ENCODE data around the gene DLG2.

DLG2 gene

DNA sequence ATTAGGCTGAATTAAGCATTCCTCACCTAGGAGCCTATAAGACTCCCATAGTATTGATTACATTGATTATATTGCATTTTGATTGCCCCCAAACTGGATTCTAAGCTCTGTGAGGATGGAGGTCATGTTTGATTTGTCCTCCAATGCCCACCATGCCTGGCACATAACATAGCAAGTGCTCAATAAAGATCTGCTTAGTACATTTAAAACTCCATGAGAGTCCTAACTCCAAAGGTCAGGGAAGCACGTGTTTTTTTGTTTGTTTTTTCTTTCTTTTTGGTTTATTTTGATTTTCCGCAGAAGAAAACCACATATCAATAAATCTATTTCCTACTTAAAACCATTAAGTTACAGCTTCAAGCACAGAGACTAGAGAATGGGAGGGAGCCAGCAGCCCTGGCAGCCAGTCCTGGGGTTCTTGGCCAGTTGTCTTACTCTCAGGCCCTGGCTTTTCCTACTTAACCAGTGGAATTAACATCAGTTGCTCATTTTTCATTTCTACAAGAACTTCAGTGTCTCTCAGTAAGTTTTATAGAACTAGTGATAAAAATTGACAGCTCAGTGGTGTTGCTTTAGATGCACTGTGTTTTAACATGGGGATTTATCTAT lies 1911.1 kb downstream of the DLG2 start:
- no peak for DNase-seq (ENCODE audit: low read depth)

DNA sequence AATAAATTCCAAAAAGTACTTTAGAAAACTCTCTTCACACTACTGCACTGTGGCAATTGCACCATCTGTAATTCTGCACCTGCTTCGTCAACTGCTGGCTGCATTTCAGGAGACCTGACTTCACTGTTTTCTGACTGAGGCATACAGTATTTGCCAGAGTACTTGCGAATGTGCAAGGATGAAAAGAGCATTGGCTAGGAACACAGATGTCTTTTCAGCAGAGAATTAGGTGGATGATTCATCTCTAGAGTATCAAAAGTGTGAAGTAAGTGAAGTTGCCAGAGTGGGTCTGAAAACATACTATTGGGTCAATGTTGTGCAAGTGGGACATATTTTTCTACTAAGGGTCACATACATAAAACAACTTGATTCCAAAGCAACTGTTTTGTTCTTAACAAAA lies 1913.4 kb downstream of the DLG2 start:
- DNase-seq (ENCODE audit: low read depth), result no peak

DNA sequence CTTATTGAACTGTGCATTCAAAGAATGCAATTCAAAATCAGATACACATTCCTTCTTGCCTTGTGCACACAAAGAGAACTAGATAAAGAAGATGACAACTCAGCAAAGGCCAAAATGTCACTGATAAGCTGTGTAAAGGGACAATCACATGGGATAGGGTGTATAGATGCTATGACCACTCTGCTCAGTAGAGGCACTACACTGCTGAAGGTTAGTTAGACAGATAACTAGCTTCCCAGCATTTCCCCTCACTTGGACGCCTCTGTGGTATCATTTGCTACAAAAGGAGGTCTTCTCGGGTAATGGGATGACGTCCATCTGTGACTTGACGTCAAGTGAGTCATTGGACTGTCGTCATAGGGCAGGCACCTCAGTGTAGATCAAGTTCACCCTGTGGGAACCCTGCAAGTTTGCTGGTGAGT lies 1916.0 kb downstream of the DLG2 start:
- no peak for DNase-seq (ENCODE audit: low read depth)

DNA sequence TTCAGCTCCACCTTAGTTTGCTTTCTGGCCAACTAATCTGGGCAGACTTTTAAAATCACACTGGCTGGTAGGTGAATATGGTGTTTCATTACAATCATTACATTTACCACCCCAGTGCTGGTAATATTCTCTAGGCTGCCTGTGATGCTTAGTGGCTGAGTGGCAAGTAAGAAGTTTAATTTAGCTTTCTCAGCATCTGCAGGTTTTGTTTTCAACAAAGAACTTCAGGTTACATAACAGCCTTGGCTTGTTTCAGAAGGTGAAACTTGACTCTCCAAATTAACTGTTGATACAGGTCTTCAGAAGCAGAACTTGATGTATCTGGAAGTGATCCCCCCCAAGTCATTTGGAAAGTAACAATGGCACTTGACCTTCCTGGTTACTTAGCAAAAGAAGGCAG lies 1917.7 kb downstream of the DLG2 start:
- DNase-seq (ENCODE audit: low read depth), result no peak

DNA sequence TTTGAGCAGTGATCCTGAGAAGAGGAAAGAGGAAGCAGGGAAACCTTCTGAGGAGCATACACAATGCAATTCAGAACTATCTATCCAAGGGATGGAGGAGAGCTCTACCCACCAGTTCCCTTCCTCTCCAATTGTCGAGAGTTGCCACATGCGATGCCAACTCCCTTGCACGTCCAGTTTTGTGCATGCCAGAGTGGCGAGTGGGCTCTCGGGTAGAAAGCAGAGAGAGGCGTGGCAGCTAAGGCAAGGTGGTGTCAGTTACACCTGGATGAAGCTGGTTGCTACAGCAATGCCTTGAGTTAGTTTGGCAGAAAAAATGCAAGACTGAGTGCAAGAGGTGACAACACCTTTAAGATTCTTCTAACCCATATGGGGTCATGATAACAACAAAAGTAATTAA lies 1920.6 kb downstream of the DLG2 start:
- no peak for DNase-seq (ENCODE audit: low read depth)

DNA sequence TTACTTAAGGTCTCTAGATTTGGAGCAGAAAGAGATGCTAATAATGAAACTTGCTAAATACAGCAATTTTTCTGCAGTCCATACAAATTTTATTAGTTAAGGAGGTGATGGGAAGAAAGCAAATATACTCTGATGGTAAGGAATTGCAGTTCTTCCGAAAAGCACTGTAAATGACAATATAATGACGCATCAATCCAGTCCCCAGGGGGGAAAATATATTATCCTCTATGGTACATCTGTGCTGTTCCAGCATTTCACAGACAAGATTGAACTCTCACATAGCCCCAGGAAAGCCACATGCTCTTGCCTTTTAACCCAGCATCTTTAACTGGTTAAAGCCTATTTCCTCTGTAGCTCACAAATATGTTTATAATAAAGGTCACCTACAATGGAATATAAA lies 1924.3 kb downstream of the DLG2 start:
- no peak for DNase-seq (ENCODE audit: low read depth)

DNA sequence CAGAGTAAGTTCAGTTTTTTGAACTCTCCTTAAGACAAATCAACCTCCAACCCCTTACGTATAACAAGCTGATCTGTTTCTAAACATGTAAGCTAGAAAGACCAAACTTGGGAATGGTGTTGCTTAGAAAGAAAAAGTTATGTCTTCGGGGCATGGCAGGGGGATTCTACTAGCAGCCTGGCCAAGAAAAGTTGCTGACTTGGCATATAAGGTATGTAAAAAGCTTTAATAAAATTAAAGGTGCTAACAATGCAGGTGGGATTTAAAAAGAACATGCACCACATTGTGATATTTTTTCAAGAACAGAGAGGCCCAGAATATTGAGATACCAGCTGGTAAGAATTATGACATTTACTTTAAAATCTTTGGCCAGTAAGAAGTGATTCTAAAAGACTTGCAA lies 1929.6 kb downstream of the DLG2 start:
- DNase-seq (ENCODE audit: low read depth), result no peak

DNA sequence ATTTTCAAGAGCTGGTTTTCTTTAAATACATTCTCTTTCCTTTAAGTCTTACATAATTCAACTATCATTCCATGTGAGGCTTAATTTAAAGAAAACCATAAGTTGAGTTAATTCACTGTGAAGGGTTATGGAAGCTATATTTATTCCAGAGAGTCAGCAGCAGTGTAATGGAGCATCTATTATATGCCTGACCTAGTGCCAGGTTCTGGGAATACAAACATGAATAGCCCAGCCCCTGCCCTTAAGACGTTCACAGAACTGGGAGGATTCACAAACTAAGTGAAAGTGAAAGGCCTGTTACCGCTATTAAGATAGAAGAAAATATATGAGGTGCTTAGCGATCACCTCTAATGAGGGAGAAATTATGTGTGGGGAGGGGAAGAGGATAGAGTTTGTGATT lies 1932.1 kb downstream of the DLG2 start:
- no peak for DNase-seq (ENCODE audit: low read depth)

DNA sequence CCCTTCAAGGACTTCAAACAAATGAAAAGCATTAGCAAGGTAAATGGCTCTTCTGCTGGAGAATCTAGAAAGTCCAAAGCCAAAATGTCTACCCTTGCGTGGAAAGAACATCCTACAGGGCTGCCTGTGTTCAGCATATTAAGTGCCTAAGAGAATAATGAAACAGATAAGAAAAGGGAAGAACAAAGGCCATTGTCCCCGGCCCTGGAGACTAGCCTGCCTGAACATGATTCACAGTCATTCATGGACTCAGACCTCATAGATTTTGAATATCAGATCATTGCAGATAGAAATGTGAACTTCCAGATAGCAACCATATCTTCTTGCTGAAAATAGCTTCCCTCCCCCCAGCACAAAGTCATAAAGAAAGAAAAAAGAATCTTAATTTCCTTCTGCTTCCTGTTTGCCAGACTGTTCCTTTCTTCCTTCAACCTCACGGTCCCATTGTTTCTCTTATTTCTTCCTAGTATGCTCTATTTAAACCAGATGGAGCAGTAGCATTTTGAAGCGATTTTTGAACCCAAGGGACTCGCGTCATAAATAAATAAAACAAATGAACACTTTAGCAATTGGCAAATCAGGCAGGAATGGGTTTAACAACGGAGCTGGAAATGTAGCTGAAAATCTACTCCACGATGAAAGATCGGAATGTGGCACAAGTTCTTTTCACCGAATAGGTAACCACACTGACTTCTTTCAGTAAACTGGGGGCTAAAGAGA lies 1932.8 kb downstream of the DLG2 start:
- no peak for DNase-seq (ENCODE audit: low read depth)

DNA sequence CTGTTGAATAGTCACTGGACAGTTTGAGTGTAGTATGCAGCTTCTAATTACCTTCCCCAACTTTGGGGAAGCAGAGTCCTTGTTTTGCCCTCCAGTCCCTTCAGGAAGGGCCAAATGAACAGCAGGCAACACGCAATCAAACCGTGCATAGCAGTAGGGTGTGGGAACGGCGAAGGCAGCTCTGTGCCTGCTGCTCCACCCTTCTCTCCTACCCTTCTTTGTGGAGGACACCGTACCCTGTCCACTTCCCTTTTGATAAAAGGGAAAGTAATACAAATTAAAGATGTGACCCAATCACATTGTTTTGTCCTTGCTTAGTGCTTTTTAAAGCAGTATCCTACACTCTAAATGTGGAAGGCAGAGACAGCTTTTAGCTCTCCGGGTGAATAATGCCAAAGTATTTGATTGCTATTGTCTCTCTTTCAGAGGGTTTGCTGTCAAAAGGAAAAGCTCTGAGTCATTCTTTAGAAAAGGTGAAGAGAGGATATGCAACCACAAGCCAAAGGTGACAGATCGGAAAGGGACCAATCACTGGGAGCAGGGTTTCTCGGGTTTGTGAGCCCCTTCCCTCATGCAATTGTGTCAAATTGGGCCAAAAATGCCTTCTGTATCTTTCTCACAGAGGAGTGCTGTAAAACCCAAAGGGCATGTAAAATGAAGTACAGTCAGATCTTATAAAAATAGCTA lies 1933.7 kb downstream of the DLG2 start:
- DNase-seq (ENCODE audit: low read depth), result no peak

DNA sequence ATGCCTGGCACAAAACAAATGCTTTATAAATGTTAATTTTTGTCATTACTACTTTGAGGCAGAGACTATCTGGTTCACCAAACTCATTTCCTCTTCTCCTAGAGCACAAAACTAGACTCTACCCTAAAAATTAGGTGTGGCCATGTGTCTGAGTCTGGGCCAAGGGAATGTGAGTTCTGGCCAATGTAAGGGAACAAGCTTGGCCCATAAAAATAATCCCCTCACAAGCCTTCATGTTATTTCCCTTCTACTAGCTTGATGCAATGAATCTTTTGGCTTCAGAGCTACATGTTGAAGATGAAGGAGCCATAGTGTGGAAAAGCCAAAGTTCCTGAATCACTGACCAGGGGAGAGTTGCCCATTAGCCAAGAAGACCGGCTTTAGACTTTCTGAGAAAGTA lies 1934.5 kb downstream of the DLG2 start:
- DNase-seq (ENCODE audit: low read depth), result no peak

DNA sequence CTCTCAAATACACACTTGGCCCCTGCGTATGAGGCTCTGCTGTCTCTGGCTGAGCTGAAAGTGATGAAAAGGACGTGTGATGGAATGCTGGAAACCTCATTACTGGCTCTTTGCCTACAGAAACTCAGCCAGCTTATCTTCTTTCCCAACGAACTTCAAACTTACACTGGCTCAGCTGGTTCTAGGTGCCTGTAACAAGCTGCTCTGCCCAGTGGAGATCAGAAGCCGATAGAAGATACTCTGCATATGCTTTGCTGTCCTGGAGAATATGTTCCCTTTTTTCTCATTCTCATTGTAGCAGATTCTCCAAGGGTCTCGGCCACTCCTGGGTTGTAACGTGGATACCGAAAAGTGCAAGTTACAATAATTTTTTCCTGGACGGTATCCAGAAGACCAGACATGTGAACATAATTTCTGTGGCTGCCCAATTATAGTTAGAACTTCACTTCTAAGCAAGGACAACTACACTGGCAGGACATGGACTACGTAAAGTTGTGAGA lies 1935.6 kb downstream of the DLG2 start:
- DNase-seq (ENCODE audit: low read depth), result no peak

DNA sequence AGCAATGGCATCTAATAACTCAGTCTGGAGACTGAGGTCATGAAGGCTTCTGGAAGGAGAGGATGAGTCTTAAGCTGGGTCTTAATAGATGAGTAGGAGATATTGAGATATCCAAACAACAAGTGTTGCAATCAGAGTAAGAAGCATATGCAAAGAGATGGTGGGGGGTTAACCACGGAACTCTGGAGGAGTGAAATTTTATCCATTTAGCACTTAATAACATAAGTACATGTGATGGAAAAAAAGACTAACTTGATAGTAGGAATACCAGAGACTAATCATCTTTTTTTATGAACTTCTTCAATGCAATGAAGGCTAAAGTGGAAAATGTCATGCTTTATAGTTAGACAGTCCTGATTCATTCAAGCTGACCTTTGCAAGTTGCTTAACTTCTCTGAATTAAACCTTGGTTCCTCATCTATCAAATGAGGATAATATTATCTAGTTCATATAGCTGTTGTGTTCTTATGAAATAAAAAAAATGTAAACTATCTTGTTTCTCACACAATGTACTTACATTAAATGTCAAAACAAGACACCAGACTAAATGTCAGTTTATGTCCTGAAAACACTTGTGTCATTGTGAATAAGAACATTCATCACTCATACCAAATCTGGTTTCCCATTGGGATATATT lies 1937.9 kb downstream of the DLG2 start:
- no peak for DNase-seq (ENCODE audit: low read depth)

DNA sequence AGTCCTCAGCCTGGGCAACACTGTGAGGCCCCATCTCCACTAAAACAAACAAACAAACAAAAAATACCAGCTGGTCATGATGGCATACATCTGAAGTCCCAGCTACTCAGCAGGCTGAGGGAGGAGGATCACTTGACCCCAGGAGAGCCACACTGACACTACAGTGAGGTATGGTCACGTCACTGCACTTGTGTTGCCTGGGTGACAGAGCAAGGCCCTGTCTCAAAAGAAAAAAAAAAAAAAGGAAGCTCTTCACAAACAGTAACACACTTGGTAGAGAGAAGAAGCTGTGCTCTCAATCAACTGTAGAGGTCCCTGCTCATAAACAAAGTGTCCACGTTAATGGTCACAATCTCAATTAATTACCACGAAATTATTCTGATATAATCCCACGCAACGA lies 1939.4 kb downstream of the DLG2 start:
- no peak for DNase-seq (ENCODE audit: low read depth)

DNA sequence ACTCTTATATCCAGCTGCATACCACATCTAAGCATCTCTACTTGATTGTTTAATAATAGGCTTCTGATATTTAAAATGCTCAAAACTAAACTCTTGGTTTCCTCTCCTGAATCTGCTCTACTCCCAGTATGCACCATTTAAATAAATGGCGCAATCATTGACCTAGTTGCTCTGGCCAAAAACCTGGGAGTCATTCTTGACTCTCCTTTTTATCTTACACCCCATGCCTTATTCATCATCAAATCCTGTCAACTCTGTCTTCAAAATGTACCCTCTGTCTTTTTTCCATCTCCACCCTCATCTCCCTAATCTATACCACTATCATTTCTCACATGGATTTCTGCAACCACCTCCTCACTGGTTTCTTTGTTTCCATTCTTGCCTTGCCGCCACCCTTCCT lies 1941.4 kb downstream of the DLG2 start:
- DNase-seq (ENCODE audit: low read depth), result no peak

DNA sequence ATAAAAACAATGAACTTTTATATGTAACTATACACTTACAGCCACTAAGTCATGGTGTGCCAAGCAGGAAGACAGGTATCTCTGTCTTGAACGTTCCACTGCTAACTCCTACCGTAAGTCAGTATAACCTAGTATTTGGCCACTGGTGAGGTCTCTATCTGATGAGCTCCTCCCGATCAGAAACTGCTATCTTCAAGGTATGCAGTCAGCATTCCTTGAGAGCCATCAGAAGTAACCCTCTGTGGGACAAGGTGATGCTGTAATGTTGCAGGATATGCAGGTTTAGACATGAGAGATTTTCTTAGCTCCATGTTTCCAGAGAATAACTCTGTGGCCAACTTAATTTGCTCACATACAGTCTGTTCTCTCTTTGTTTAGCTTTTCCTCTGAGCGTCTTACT lies 1943.1 kb downstream of the DLG2 start:
- DNase-seq (ENCODE audit: low read depth), result no peak

DNA sequence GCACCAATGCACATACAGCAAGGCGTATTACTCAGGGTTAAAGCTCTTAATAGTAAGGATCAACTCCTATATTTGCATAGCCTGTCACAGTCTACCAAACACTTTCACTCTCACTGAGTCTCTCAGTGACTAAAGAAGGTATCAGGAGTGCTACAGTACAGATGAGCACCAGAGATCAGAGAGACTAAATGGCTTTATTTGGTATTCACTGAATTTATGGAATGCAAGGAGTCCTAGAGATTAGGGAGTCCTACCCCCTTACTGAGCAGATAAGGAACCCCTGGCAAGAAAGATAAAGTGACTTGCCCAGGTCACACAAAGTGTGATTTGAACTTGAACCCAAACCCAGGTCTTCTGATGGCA lies 1944.6 kb downstream of the DLG2 start:
- DNase-seq (ENCODE audit: low read depth), result no peak

DNA sequence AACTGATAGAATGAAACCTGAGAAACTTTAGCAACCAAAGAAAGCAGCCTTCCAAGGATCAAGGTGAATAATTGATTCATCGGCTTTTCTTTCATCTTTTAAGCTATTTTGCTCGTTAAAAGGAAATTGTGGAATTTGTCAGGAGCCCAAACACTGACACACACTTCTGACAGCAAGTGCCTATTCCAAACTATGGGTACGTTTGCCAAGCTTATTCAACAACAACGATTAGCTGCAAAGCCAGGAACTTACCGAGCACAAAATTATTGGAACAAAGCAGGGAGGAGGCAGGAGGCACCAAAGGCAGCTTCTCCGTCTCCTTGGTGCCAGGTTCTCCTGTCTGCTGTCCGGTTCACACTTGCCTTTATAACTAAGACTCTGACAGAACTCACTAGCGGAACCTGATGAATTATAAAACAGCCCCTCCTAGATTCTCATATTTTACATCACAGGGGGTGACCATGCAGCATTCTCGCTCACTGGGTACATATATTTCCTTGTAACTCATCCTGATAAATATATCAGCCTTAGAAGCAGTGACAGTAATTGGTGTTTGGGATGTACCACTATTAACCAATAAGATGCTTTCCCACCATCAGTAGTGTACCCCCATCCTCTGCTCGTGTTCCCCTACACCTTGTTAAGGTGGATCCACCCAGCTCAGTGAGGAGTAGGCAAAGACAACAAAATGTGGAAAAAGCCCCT lies 1945.1 kb downstream of the DLG2 start:
- DNase-seq (ENCODE audit: low read depth), result no peak

DNA sequence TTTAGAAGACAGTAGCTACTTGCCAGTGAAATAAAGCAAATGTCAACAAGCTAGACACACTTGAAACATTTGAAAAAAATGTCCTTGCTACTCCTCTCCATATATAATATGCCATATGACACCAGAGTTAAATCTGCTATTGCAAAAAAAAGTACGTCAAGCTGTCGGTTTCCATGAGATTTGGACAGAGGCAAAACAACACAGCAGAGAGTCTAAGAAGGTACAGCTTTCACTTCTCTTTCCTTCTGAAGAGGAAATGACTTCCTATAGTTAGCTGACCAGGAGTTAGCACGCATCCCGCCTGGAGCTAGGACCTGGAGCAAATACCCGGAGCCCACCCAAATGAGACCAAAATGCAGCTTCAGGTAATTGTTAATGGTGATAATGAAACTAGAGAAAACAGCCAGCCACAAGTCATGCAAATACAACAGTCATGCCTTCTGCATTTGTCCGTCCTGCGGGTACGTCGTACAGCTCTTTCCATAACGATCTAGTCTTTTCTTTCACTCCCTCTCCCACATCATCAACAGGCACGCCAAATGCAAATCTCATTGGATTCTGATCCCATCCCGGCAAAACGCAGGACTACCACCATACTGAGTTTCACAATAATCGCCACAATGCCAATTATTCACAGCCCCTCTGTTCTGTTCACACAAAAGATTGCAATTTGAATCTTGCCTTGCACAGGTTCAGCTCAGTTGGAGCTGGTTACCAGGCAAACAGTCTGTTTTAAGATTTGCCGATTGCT lies 1945.9 kb downstream of the DLG2 start:
- DNase-seq (ENCODE audit: low read depth), result no peak

DNA sequence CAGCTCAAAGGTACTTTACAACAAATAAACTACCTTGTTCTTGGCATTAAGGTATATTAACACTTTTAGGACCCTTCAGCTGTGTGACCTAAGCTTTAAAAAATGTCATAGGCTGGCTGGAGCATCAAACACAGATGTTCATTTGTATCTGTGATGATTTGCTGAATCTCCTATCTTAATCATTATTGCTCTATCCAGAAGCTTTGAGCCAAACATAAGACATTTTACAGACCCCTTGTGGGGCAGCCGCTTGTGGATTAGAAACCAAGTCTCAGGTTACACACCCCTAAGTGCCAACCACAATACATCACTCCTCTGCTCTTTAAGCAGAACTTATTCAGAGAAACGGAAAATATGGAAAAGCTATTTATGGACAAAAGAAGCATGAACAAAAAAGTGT lies 1946.8 kb downstream of the DLG2 start:
- no peak for DNase-seq (ENCODE audit: low read depth)

DNA sequence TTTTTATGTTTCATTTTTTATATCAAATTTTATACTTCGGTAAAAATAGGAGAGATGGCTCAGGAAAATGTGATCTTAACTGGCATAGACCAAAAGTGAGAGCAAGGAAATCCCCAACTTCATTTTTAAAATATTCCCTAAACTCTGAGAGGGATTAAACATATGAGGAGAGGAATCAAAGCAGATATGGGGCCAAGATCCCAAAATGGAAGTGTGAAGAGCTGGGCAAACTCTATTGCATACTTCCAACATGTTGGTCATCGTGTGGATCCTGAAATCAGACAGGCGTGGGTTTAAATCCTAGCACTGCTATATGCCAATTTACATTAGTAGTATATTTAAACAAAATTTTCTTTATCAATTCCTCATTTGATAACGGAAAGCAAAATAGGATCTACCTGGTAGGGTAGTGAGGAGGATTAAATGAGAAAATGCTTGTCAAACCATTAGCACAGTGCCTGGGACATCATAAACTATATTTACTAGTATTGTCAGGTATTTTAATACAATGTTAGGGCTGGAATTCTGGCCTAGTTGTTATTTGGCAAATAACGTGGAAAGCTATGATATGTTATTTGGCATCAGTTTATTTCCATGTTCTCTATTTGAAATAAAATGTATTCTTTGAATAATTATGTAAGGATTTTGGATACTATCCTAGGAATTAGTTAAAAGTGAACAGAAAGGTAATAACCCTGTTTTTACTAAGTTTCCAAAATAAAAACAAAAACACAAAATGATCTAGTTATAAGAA lies 1948.1 kb downstream of the DLG2 start:
- no peak for DNase-seq (ENCODE audit: low read depth)

Measured in stimulated activated CD4-positive, alpha-beta T cell treated with anti-CD3 and anti-CD28 coated beads, Interleukin-2, amount 100 ng/mL, for 4 hours (primary cell).